HG03159 (cell line): ENCODE results near the gene C1orf116.
A peak's percentile ranks its signal among the peaks of the same experiment; 100 is the strongest.
"Not testable (repeated sequence)": the region's sequence is repeated elsewhere in the genome, so short reads cannot be mapped to it uniquely, and the experiment has no call there.

Experiments
- ATAC-seq: cut with Tn5 transposase; IDR thresholded peaks from one replicate; pipeline ENCODE4 v1.9.1; 2021; ENCODE audit warnings: mild to moderate bottlenecking, moderate library complexity; ENCODE audit not compliant: unreplicated experiment

C1orf116 gene

DNA sequence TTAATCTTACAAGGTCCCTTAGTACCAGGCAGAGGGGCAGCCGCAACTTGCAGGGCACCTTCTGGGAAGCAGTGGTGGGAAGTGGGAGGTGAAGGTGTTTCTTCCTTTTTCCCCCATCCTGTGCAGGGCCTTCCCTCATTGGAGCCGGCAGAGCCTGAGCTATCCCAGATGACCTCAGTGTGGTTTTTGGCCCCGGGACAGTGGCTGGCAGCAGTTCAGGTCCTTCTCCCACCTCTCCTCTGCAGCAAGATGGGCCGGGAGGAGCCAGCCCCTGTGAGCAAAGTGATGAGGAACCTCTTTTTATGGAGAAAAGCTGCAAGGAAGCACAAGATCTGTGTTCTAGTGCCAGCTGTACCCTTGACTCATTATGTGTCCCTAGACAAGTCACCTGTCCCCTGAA lies 27.3 kb upstream of the C1orf116 start:
- ATAC-seq, result no peak

DNA sequence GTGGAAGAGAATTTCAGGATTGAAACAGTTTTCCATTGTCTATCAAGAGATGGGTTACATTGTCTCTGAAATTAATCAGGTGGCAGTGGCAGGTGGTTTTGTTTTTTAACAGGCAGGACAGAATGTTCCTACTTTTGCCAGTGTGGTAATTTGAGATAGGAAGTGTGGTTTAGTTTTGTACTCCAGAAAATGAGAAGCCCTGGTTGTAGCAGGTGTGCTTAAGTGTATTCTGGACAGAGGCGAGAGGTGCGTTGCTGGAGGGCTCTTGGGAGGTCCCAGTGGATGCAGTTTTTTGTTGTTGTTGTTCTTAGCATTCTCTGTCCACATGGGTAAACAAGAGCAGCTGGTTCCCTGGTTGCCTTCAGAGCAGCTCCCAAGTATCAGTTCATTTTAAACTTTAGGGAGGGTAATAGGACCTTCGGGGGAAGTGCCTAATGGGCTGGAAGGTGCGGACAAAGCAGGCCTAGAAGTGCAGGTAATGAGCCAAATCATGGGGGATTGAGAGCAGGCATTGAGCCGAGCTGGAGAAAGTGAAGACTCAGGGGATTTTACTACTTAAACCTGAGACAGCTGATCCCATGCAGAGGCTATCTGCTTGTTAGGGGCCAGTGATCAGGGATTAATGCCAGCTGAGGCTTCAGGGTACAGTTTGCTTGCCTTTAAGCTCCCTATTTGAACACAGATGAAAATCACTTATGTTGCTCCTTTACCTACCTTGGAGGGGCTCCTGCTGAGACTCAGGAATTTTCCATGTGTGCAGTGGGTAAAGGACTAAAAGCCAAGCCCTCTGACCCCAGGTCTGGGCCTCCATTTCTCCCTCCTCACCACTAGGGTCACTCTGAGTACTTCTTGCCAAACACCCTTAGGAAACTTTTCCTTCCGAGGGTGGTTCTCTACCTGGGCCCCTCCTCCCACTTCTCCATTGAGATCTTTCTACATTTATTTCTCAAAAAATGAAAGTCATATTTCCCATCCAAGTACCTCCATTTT lies 26.6 kb upstream of the C1orf116 start:
- ATAC-seq, result no peak

DNA sequence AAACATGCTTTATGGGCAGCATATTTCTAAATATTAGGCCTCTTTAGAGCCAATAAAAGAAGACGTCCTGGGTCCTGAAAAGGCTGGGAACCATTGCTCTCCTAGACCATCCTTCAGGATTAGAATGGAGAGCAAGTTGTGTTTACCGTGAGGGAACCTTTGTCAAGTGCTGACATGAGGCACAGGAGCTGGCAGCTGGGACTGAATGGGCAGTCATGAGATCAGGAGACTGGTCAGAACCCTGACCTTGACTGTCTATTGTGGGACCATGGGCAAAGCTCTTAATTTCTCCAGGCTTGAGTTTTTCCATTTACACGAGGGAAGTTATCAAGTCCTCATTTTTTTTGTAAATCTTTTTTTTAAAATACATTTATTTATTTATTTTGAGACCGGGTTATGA lies 25.7 kb upstream of the C1orf116 start:
- no peak for ATAC-seq

DNA sequence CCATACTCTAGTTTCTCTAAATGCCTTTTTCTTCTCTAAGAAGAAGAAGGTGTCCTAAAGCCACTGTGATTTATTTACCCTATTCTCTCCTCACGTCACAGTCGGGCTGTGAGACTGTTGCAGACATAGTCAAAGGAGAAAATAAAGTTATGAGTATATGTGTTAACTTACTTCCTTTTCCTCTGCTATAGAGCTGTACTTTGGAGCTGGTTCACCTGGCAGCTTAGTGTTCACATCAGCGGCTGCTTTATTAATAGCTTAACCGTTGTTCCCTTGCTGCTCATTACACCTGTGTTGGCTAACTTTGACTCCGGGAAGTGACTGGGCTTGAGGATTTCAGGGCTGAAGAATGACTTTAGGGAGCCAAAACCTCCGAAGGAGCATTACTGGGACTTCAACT lies 24.1 kb upstream of the C1orf116 start:
- no peak for ATAC-seq

DNA sequence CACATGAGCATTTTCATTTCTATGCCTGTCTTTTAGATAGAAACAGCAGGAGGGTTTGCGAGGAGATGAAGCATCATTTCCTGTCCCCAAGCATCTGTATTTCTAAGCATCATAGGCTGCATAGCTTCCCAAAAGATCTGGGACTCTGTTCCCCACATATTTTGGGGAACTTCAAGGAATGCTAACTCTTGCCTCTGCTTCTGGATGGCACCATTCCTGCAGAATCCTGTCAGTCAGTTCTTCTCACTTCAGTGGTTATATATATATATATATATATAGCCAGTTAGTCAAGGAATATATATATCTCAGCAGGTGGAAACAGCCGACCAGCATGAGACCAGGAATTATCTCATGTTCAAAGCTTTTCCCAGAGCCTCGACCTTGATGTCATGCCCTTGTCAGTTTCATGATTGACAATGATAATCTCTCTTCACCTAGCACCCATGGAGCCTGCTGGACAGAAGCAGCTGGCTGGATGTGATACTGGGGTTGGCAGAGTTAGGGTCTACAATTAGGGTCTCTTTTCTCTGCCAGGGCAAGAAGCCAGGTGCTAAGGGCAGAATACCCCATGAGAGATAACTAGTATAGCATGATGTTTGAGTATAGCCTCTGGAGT lies 22.9 kb upstream of the C1orf116 start:
- no peak for ATAC-seq

DNA sequence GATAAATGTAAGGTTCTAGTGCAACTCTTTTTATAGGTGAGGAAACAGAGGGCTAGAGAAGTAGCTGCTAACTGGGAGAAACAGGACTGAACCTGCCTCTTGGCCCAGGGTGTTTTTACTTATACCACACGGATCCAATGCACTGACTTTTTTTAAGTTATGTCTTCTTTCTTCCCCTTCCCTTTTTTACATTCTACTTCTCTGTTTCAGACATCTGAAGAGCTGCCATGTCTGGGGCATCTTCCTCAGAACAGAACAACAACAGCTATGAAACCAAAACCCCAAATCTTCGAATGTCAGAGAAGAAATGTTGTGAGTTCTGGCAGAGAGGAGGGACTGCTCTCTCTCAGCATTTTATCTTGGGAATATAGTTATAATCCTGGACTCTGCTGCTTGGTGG lies 21.9 kb upstream of the C1orf116 start:
- no peak for ATAC-seq

DNA sequence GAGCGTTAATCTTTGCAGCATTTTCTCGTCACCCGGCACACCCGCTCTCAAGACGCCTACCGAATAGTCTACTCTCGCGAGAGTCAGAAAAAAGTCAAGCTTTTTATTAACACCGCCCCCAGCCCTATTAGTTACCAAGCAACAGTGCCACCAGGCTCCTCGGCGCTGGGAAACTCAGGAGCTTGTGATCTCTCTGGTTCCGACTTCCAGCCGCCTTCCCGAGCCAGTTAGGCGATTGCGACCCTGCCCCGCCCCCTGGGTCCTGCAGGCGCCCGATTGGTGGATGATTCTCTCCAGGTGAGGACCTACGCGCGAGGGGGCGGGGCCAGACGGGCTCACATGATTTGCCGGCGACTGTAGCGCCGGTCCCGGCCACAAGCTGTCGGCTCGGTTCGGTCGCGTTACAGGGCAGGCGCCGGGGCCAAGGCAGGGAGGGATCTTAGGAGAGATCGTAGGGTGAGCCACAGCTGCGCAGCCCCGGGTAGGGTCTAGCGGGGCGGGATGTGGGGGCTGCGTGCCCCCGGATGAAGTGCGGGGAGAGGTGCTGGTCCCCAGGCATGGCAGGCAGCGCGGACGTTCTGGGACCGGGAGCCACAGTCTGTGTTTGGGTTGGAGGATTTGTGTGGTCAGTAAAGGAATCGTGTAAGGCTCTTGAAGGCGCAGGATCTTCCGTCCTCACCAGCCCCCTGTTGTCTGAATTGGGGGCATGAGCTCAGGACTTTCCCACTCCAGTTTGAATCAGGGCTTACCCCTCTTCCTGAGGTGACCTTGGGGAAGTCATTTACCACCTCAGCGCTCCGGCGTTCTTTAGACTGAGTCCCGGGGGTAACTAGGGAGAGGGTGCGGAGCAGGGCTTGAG lies 20.6 kb upstream of the C1orf116 start, which contains the start of gene PFKFB2:
Gene PFKFB2, plus strand, starts transcription at position 365 of the 859 bp plus-strand sequence. CDS start 1,443 bp downstream, outside the sequence.
- ATAC-seq, result peak; percentile 82

DNA sequence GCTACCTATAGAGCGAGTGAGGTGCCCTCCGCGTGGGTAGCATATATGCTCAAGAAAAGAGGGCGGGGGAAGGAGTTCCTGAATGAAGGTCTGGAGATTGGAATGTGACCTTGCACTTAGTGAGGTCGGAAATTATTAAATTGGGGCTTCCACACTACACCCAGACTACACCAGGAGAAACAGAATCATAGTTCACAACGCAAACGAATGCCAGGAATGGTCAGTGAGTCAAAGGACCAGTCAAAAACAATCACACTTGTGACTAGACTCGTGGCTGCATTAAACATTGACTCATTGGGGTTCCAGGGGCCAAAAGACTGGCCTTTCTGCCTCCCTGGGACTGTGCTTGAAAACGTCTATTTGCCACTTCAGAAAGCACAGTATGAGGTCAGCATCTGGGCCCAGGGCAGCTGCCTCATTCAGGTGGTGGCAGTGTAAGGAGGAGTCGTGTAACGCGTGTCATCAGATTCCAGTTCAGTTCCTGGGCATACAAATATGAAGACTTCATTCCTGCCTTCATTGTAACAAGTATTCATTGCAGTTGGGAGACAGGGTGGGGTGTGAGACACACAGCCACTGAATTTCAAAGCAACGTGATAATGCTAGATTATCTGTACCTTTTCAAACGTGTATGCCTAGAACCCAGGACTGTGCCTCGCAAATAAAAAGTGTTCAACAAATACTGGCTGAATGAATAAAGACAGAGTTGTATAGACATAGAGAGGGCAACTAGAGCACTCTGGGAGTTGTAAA lies 18.8 kb upstream of the C1orf116 start, which contains the start of gene YOD1:
Gene YOD1, minus strand, starts transcription at position 18 of the 753 bp plus-strand sequence. CDS start 178 bp downstream, outside the sequence.
- no peak for ATAC-seq

DNA sequence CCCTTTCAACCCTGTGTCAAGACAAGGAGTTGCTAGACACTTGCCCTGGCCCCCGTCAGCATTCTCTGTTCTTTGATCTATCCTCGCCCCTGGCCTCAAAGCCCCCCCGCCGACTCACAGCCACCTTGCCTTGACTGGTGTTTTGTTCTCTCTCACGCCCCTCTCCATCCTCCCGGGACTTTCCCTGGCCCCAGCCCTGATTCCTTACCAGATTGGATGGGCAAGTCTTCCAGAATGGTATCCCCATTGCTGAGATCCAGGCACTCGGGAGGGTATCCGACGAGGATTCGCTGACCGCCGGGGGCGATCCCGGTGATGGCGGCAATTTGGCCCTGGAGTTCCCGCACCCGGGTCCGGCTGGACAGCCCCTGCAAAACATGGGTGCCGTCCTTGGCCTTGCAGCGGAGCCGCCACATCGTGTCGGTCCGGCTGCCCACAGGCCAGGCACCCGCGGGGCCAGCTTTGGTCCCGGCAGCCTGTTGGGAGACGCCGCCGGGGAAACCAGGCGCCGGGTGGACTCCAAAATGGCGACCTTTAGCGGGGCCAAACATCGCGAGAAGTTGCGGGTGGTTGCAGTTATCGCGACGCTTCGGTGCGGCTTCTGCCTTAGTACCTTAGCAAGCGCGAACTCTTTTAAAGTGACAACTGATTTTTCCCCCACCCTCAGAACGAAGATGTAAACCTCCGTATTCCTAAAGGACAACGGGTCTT lies 18.1 kb upstream of the C1orf116 start:
- ATAC-seq, result peak; percentile 40

DNA sequence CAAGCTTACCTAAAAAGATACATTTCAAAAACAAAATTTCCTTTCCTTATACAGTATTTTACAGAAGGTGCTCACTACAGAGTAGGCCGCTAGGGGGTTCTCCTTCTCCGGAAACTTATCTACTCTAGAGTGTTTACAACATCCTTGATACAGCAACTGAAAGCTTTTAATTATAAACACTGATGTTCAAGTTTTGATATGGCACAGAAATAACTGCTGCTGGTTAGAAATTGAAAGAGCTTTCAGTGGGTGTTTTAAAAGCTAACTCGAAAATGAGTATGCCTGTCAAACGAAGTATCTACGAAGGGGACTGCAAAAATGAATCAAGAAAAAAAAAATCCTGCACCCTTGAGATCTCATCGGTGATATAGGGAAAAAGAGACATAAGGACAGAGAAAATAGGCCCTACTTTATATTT lies 17.4 kb upstream of the C1orf116 start:
- ATAC-seq, result peak; percentile 31

DNA sequence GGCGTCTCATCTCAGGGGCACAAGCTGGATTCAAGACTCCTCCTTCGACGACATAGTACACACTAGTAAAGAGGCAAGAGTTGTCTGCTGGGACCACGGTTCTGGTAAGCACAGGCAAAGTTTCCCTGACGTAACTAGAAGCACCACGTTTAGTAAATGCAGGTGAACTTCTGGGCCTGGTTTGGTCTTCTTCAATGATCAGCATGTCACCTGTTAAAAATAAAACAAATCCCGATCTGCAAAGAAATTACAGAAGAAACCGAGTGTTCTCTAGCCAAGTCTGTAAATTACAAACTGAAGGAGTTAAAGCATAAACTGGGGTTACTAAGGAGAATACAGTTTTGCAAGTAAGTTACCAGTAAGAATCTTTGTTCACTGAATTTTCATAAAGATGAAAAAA lies 17.0 kb upstream of the C1orf116 start:
- no peak for ATAC-seq

DNA sequence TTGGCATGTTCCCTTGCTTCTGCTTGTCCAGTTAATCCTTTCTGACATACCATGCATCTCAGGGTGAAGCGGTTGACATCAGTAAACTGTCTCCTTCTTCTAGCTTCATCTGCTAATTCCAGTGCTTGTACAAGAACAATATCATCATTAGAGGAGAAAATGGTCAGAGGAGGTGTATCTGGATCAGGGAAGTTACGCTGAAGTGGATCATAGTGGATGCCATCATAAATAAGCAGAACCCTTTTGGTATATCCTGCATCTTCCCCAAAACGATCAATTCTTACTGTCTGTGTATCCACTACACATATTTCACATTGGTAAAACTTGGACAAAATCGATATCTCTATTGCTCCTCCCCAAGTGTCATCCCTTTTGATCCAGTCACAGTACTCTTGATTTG lies 16.5 kb upstream of the C1orf116 start:
- no peak for ATAC-seq

DNA sequence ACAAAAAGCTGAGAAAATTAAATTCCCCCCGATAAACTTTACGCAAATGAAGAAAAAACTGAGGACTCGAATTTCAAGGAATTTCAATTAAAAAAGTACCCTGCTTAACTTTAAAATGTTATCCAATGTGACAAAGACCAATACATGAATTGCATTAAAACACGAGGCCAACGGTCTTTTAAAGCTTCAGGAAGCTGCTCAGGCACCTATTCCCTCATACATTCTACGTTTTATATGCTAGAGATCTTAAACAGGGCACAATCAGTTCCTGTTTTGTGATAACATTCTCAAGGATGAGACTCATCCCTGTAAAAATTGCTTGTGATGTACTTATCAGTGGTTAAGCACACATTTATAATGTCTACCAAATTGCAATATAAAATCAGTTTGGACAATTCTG lies 15.5 kb upstream of the C1orf116 start:
- no peak for ATAC-seq

DNA sequence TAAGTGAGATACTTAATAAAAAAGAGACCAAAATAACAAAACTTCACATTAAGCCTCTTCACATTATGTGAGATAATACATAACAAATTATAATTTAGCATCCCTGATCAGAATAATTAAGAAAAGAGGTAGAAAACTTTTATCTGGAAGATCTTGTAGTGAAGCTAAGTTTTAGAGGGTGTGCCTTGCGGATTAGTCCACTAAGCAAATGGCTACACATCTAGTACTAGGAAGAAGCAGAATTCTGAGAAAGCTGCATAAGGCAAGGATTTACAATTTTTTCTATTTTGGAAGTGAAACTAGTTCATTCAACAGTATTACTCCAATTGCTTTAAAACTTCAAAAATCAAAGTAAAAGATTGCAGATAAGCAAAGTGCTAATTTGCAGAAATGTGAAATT lies 14.9 kb upstream of the C1orf116 start:
- ATAC-seq, result no peak

DNA sequence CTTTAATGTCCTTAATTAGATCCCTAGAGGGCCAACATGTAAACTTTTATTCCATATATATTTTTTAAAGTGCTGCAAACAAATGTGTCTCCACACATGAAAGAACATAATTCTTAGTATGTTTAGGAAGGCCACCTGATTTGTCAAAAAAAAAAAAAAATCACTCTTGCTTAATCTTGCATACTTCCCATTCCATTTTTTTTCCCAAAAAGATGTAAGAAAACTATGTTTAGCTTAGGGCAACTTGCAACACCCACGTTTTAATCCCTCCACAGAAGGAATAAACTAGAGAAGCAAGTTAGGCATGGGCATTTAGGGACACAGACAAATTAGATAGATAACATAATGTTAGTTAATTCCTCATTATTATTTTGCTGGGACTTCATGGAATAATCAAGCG lies 12.9 kb upstream of the C1orf116 start:
- ATAC-seq, result no peak

DNA sequence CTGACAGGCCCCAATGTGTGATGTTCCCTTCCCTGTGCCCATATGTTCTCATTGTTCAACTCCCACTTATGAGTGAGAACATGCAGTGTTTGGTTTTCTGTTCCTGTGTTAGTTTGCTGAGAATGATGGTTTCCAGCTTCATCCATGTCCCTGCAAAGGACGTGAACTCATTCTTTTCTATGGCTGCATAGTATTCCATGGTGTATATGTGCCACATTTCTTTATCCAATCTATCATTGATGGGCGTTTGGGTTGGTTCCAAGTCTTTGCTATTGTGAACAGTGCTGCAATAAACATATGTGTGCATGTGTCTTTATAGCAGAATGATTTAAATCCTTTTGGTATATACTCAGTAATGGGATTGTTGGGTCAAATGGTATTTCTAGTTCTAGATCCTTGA lies 8.8 kb upstream of the C1orf116 start:
- not testable (repeated sequence) for ATAC-seq

DNA sequence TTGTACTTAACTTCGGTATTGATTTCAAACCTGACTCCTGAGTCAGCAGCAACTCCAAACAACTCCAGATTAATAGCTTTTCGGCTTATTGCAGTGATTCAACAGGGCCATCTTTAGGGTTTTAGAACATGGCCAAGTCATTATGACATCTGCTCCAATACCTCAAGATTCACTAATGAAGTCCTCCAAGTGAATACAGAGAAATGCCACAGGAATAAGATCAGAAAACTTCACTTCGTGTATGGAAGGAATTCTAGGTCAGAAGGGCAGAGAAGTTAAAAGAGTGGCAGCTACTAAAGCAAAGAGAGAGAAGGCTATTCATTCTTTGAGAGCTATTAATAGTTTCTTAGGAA lies 7.6 kb upstream of the C1orf116 start:
- no peak for ATAC-seq

DNA sequence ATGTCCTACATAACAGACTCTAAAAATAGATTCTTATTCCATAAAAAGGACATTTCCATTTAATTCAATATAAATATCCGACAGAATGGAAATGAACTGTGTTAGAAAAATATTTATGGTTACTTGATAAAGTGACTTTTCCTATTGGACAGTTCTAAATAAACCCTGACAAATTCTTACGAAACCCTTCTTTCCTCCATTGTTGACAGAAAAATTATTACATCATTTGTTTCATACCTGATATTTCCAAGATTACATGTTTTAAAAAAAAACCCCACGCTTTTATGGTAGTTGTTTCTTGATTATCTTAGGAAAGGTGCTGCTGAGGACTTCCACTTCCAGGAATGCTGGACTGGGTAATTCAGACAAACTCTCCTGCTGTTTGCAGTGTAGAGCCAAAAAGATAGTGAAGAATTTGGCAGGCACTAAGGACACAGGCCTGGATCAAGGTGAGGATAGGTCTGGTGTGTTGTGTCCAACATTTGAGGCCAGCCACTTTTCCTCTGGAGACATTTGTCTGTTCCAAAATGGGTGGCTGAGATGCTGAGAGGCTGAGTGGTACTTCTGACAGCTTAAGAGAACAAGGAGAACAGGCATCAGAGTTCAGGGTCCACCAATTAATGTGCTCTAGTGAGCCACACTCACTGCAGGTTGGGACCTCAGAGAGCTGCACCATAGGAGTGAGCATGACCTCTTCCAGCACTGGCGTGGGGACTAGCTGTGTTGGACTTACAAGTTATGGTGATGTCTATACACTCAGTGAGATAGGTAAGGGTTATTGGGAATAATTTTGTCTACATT lies 7.0 kb upstream of the C1orf116 start:
- no peak for ATAC-seq

DNA sequence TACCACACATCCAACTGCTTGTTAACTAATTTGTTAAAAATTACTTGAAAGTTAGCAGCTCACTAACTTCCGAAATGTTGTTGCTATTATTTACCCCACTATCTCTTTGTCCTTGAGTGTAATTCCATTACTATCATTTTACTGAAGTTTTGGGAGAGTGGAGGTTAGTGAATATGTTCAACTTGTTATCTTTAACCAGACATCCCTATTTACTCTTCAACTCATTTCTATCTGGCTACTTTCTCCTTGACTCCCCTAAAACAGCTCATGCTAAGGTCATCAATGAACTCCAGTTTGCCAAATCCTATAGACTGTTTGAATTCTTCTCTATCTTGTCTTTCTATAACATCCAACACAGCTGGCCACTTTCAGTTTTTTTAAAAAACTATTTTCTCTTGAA lies 4.3 kb upstream of the C1orf116 start:
- ATAC-seq, result no peak
